Measurements from ENCODE around the gene FZR1.

FZR1 gene

DNA sequence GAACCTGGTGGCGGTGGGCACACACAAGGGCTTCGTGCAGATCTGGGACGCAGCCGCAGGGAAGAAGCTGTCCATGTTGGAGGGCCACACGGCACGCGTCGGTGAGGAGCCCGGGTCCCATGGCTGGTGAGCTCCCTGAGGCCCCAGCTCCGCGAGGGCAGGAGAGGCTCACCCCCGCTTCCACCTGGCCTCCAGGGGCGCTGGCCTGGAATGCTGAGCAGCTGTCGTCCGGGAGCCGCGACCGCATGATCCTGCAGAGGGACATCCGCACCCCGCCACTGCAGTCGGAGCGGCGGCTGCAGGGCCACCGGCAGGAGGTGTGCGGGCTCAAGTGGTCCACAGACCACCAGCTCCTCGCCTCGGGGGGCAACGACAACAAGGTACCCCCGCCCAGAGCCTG lies 25.6 kb downstream of the FZR1 start:
- no peak for DNase-seq (ENCODE audit: low spot score)

DNA sequence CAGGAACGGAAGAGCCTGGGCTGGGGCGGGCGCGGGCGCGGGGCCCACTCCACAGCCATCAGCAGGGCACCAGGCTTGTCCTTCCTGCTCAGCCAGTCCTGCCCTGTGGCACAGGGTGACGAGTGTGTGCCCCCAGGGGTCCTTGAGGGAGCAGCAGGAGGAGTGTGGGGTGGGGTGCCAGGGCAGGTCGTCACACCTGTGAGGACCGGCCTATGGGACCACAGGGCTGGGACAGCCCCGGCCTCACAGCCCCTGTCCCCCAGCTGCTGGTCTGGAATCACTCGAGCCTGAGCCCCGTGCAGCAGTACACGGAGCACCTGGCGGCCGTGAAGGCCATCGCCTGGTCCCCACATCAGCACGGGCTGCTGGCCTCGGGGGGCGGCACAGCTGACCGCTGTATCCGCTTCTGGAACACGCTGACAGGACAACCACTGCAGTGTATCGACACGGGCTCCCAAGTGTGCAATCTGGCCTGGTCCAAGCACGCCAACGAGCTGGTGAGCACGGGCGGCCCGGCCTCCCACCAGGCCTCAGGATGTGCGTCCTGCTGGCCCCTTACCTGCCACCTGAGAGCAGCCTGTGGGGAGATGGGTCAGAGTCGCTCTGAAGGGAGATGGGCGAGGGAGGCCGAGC lies 26.2 kb downstream of the FZR1 start:
- no peak for DNase-seq (ENCODE audit: low spot score)

DNA sequence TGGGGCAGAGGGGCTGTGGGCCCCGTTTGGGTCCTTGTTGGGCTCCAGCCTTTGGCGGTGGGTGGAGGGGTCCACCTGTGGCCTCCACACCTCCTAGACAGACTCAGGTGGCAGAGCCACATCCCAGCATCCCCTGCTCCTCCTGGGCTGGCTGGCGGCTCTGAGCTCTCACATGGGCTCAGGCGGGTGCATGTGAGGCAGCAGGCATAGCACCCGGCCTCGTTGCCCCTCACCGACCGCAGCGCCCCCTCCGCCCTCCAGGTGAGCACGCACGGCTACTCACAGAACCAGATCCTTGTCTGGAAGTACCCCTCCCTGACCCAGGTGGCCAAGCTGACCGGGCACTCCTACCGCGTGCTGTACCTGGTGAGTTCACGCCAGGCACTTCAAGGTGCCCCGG lies 26.9 kb downstream of the FZR1 start:
- DNase-seq (ENCODE audit: low spot score), result no peak

DNA sequence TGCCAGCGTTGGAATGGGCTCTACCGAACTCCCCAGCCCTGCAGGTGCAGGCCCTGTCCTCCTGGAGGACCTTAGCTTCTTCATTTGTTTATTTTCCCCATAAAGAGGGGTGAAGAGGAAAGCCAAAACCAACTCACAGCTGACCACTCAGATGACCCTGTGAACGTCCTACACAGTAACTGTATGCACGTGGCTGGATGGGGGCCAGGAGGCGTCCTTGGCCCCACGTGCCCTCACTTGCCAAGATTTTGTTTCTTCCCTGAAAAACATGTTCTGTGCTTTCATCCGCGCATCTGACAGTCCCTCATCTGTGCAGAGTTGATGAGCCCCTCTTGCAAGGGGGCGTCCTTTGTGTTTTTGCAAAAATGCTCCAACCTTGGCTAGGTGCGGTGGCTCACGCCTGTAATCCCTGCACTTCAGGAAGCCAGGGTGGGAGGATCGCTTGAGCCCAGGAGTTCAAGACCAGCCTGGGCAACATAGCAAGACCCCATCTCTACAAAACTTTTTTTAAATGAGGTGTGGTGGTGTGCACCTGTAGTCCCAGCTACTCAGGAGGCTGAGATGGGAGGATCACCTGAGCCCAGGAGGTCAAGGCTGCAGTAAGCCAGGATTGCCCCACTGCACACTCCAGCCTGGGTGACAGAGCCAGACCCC lies 27.6 kb downstream of the FZR1 start:
- DNase-seq (ENCODE audit: low spot score), result no peak

DNA sequence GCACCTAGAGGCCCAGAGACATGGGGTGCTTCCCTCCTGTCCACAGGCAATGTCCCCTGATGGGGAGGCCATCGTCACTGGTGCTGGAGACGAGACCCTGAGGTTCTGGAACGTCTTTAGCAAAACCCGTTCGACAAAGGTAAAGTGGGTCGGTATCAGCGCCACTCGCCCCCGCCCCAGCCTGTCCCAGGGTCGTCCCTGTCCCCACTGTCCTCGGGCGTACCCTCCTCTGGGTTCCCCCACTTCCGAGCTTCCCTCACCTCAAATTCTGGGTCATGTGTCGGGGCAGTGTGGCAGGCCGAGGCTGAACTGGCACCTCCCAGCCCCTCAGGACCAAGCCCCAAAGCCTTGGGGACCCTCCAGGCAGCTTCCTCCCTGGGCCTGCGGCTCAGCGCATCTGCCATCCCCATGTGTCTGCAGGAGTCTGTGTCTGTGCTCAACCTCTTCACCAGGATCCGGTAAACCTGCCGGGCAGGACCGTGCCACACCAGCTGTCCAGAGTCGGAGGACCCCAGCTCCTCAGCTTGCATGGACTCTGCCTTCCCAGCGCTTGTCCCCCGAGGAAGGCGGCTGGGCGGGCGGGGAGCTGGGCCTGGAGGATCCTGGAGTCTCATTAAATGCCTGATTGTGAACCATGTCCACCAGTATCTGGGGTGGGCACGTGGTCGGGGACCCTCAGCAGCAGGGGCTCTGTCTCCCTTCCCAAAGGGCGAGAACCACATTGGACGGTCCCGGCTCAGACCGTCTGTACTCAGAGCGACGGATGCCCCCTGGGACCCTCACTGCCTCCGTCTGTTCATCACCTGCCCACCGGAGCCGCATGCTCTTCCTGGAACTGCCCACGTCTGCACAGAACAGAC lies 28.5 kb downstream of the FZR1 start:
- no peak for DNase-seq (ENCODE audit: low spot score)

DNA sequence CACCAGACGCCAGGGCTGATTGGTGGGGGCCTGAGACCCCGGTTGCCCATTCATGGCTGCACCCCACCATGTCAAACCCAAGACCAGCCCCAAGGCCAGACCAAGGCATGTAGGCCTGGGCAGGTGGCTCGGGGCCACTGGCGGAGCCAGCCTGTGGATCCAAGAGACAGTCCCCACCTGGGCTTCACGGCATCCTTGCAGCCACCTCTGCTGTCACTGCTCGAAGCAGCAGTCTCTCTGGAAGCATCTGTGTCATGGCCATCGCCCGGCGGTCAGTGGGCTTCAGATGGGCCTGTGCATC lies 29.1 kb downstream of the FZR1 start:
- no peak for DNase-seq (ENCODE audit: low spot score)

DNA sequence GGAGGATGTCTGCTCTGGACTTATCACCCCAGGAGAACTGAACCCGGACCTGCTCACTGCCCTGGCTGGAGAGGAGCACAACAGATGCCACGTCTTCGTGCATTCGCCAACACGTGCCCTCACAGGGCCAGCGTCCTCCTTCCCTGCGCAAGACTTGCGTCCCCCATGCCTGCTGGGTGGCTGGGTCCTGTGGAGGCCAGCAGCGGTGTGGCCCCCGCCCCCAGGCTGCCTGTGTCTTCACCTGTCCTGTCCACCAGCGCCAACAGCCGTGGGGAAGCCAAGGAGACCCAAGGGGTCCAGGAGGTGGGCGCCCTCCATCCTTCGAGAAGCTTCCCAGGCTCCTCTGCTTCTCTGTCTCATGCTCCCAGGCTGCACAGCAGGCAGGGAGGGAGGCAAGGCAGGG lies 29.5 kb downstream of the FZR1 start:
- no peak for DNase-seq (ENCODE audit: low spot score)

DNA sequence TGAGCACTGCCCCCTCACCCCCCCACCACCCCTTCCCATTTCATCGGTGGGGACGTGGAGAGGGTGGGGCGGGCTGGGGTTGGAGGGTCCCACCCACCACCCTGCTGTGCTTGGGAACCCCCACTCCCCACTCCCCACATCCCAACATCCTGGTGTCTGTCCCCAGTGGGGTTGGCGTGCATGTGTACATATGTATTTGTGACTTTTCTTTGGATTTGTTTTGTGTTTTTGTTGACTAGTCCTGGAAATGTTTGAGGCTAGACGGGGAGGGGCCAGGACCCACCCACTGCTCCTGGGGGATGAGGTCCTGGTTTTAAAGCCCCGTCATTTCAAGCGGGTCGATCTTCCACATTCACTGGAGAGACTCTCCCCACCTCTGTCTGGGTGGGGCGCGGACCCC lies 29.9 kb downstream of the FZR1 start:
- DNase-seq (ENCODE audit: low spot score), result no peak

DNA sequence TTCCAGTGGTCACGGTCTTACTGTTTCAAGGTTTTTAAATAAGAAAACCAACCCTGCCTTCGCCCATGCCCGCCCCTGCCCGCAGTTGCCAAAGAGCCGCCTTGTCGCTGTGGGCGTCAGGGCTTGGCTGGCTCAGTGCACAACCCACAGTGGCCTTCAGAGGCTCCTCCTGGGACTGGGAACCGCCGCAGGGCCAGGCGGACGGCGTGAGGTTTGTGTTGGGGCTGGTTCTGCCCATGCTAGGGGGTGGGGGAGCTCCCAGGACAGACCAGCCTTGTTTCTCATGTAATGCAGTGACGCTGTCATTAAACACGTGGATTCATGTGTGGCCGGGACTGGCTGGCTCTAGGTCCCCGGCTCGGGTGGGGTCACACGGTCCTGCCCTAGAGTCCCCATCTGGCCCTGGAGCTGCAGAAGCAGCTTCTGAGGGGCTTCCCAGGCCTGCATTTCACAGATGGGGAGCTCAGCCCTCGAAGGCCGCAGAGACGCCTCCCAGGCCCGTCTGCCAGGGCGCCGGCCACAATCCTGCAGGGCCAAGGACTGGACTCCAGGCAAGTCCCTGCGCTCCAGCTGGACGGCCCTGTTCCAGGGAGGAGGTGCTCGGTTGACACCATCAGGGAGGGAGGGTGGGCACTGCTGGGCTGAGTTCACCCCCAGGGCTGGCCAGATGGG lies 30.5 kb downstream of the FZR1 start:
- no peak for DNase-seq (ENCODE audit: low spot score)

DNA sequence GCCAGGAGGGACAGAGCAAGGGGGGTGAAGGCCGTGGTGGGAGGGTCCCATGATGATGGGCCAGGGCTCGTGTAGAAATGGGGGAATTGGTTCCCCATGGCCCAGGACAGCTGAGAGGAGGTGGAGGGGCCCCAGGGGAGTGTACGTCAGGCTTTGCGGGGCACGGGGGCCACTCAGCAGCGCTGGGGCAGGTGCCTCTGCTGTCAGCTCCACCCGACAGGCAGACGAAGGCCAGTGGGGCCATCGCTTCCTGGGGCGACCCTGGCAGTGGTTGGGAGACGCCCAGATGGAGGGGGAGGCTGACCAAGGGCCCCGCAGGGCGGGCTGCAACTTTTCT lies 31.0 kb downstream of the FZR1 start:
- DNase-seq (ENCODE audit: low spot score), result no peak

DNA sequence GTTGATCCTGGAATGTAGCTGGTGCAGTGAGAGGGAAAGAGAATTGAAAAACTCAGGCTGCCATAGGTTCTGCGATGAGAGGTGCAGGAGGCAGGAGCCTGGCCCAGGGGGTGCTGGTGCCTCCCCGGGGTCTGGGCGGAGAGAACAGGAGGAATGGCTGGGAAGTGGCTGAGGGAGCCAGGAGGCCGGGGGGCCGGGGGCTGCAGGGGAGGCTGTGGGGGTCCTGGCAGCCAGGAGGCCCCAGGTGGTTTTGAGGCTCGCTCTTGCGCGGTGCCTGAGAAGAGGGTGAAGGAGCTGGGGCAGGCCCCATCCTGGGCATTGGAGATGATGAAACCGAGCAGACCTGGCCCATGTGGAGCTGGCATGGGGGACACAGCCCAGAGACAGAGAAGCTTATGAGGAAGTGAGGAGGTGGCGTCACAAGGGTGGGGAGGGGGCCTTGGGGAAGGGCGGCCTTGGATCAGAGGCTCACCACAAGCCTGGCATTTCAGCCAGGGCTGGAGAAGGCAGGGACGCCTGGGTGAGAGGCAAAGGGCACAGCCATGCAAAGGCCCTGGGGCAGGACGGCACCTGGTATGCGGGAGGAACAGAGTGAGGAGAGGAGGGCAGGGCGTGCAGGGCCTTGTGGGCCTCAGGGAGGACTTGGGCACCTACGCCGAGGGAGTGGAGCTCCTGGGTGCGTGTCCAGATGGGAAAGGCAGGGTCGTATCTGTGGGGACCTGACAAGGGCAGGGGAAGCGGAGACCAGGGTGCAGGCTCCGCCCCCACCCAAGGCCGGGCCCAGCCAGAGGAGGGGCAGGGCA lies 31.5 kb downstream of the FZR1 start:
- no peak for DNase-seq (ENCODE audit: low spot score)

DNA sequence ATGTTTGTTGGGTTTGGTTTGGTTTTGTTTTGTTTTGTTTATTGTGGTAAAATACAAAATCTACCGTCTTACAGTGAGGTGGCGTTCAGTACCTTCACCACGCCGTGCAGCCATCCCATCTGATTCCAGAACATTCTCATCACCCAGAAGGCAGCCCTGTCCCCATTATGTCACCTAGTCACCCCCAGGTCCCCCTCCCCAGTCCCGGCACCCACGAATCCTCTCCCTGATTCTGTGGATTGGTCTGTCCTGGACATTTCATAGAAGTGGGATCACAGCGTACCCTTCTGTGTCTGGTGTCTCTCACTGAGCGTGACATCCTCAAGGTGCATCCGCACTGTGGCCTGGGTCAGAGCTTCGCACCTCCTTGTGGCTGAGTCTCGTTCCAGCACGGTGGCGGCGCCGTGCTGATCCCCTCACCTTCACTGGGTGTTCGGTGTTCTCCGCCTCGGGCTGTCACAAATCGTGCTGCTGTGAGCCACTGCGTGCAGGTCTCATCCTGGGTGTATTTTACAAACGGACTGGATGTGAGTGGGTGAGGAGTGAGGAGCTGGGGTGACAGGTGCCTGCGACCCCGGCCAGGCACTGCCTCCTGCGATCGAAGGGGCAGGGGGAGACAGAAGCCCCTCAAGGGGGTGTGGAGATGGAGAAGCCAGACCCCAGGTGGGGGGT lies 32.3 kb downstream of the FZR1 start:
- DNase-seq (ENCODE audit: low spot score), result no peak

DNA sequence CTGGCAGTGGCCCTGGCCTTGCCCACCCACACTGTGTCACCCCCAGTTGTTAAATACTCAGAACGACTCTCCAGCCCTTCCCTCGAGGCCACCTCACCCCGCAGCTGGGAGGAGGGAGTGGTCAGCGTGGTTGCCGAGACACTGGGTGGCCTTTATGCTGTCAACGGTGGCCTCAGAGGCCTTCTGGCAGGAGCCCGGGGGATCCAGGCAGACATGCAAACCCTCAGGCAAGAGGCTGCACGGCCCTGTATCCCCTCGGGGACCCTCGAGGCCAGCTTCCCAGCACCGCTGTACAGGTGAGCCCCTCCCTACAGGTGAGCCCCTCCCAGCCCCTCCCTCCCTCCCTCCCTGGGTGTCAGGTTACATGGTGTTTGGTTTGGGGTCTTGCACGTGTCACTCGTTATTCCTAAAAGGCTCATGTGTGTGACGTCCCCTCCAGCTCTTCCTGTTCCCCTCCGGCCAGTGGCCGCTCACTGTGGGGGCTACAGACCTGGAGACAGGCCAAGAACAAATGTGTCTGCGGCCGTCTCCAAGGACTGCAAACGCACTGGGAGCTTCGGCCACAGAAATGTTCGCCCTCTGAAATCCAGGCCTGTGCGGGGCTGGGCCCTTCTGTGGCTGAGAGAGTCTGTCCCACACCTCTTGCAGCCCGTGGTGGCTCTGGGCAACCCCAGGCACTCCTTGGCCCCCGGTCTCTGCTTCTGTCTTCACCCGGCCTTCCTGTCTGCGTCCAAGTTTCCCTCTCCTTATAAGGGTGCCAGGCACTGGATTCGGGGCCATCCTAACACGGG lies 33.0 kb downstream of the FZR1 start, which contains the start of gene TEKTIP1:
Gene TEKTIP1, plus strand, starts transcription at position 210 of the 791 bp plus-strand sequence. Its CDS starts 4 bp downstream, at position 214.
- DNase-seq (ENCODE audit: low spot score), result no peak

DNA sequence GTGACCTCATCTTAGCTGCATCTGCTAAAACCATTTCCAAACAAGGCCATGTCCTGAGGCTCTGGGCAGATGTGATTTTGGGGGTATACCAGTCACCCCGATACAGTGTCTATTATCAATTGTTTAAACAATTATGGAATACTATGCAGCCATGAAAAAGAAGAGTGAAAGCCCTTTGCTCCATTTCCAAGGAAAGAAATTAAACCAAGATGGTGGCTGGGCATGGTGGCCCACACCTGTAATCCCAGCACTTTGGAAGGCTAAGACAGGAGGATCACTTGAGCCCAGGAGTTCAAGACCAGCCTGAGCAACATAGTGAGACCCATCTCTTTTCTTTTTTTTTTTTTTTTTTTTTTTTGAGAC lies 33.6 kb downstream of the FZR1 start:
- DNase-seq (ENCODE audit: low spot score), result no peak

DNA sequence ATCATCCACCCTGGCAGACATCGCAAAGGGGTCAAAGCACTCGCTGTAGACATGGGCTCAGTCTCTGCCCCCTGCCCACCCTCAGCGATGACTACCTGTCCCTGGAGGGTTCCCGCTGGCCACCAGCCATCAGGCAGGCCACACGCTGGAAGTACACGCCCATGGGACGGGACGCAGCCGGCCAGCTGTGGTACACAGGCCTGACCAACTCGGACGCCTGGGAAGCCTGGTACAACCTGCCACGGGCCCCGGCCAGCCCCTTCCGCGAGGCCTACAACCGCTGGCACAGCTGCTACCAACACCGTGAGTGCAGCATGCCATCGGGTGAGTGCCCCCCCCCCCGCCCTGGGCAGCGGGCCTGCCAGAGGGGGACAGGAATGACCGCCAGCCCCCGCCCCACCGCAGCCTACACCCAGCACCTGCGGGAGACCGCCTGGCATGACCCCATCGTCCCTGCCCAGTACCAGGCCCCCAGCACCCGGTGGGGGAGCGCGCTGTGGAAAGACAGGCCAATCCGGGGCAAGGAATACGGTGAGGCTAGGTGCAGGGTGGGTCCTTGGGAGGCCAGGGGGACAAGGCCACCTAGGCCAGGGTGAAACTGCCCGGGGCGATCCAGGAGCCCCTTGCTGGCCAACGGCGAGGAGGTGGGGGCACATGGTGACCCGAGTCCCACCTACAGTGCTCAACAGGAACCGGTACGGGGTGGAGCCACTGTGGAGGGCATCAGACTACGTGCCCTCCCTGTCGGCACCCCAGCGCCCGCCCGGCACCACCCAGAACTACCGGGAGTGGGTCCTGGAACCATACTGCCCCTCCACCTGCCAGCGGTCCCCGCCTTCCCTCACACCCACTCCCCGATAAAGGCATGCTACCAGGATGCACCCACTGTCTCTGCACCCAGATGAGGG lies 37.3 kb downstream of the FZR1 start:
- no peak for DNase-seq (ENCODE audit: low spot score)

DNA sequence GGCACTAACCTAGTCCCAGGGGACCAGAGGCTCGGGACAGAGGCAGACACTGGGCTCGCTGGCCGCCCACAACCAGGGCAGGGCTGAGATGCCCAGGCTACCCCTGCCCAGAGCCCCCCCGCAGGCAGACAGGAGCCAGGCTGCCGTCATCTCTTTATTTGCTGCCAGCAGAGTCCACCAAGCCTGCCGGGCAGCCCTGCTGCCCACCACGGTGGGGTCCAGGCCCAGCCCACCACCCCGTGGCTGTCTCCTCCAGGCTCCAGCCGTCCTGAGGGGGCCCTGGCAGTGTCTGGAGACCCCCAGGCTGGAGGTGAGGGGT lies 37.9 kb downstream of the FZR1 start:
- DNase-seq (ENCODE audit: low spot score), result no peak

DNA sequence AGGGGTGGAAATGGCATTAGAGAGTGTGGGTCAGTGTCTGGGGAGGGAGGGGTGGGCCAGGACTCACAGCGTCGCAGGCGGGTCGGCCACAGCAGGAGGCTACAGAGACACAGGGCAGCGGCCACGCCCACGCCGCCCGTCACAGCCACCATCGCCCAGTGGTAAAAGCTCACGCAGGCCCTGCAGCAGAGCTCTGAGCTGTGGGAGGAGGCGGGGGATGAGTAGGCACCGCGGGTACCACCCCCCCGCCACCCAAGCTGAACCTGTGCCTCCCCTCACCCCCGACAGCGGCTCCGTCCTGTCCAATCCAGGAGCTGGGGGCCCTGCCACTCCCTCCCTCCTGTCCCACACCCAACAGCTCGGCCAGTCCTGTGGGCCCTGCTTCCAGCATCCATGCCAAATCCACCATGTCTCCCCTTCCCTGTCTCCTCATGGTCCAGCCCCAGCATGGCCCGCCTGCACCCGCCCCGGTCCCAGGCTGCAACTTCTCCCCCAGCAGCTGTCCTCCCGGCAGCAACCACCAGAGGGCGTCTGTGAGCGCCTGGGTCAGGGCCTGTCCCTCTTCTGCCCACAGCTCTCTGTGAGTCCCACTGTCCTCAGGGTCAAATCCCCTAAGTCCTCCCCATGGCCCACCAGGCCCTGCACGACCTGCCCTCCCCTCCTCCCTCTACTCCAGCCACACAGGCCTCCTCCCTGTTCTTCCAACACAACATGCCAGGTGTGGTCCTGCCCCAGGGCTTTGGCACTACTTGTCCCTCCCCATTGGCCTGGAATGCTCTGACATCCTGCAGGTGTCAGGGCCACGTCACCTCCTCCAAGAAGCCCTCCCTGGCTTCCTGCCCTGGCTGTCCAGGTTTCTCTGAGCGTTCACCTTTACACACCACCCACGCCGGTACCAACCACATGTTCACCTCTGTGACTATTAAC lies 38.9 kb downstream of the FZR1 start:
- DNase-seq (ENCODE audit: low spot score), result peak; percentile 92

DNA sequence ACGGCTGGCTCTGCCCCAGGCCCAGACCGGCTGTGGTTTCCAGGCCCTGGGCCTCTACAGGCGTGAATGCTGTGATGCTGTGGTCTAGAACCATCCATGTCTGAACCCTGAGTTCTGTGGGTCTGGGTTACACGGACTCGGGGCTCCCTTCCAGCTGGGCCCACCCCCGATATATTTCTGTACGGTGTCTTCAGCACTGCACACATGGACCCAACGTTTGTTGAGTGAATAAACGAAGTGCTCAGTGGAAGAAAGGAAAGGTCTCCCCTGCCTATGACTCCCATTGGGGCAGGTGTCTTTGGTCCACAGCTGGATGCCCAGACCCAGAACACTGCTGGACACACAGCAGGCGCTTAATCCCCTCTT lies 39.5 kb downstream of the FZR1 start:
- no peak for DNase-seq (ENCODE audit: low spot score)

DNA sequence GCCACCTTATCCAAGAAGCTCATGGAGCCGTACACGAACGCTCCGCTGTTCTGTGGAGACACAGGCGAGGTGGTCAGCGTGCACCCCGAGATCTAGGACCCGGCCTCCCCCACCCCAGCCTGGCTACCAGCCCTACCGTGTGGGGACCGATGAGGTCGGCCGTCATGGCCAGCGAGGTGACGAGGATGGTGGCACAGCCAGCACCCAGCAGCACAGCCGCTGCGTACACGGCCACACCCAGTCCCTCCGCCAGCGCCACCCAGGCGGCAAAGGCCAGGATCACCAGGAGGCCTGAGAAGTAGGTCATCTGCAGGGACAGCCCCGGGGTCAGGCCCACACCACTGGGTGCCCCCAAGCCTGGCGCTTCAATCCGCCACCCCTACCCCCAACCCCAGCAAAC lies 40.0 kb downstream of the FZR1 start:
- no peak for DNase-seq (ENCODE audit: low spot score)

Measured in D341Med (cell line).